OCI-LY1 (cell line): ENCODE data around the gene PRKCI.
"Not testable (repeated sequence)": the region's sequence is repeated elsewhere in the genome, so short reads cannot be mapped to it uniquely, and the experiment has no call there.

Experiments
- H2AFZ ChIP-seq: fragments of 200-600 bp; sonication (generic), shearing (Covaris generic); 2 replicates; pipeline ENCODE4 v1.6.0; 2014; ENCODE audit warnings: antibody characterized with exemption, mild to moderate bottlenecking, low read length
- H3F3A ChIP-seq: fragments of 200-600 bp; sonication (generic), shearing (Covaris generic); 2 replicates; pipeline ENCODE4 v1.6.0; 2014; ENCODE audit warnings: mild to moderate bottlenecking, antibody characterized with exemption, low read length, moderate library complexity; ENCODE audit not compliant: insufficient read depth
- H3K27ac ChIP-seq: fragments of 200-600 bp; sonication (generic); 2 replicates; pipeline ENCODE4 v1.5.1; 2014; ENCODE audit warnings: low read length, mixed run types, mild to moderate bottlenecking, low read depth; ENCODE audit not compliant: poor library complexity, severe bottlenecking
- H3K27me3 ChIP-seq: fragments of 200-600 bp; sonication (generic); 2 replicates; pipeline ENCODE4 v1.6.0; 2014; ENCODE audit warnings: antibody characterized with exemption, mild to moderate bottlenecking, low read length, moderate library complexity; ENCODE audit not compliant: insufficient read depth
- H3K36me3 ChIP-seq: fragments of 200-600 bp; sonication (generic); 2 replicates; pipeline ENCODE4 v1.6.1; 2014; ENCODE audit warnings: mild to moderate bottlenecking, antibody characterized with exemption, low read length, moderate library complexity, mixed read lengths; ENCODE audit not compliant: insufficient read depth
- H3K4me1 ChIP-seq: fragments of 200-600 bp; sonication (generic); 2 replicates; pipeline ENCODE4 v1.5.1; 2014; ENCODE audit warnings: mild to moderate bottlenecking, low read length, moderate library complexity; ENCODE audit not compliant: insufficient read depth, severe bottlenecking
- H3K4me2 ChIP-seq: fragments of 200-600 bp; sonication (generic), shearing (Covaris generic); 2 replicates; pipeline ENCODE4 v1.6.1; 2014; ENCODE audit warnings: low read length
- H3K4me3 ChIP-seq: fragments of 200-600 bp; sonication (generic); 2 replicates; pipeline ENCODE4 v1.5.1; 2014; ENCODE audit warnings: low read length, low read depth, mild to moderate bottlenecking, mixed read lengths; ENCODE audit not compliant: poor library complexity, severe bottlenecking
- H3K79me2 ChIP-seq: fragments of 200-600 bp; shearing (Covaris generic); 2 replicates; pipeline ENCODE4 v1.6.1; 2016; ENCODE audit warnings: mixed run types, low read length, mixed read lengths; ENCODE audit not compliant: insufficient read depth
- H3K9ac ChIP-seq: fragments of 200-600 bp; sonication (generic), shearing (Covaris generic); 2 replicates; pipeline ENCODE4 v1.6.1; 2014; ENCODE audit warnings: mild to moderate bottlenecking, low read length, mixed read lengths
- H3K9me2 ChIP-seq: fragments of 200-600 bp; sonication (generic), shearing (Covaris generic); 2 replicates; pipeline ENCODE4 v1.6.1; 2014; ENCODE audit warnings: low read depth, mild to moderate bottlenecking, low read length, mixed read lengths
- H3K9me3 ChIP-seq: fragments of 200-600 bp; shearing (Covaris generic); 2 replicates; pipeline ENCODE4 v1.6.1; 2014; ENCODE audit warnings: low read length, mixed read lengths
- H4K20me1 ChIP-seq: fragments of 200-600 bp; sonication (generic), shearing (Covaris generic); 2 replicates; pipeline ENCODE4 v1.6.0; 2016; ENCODE audit warnings: mild to moderate bottlenecking, low read length; ENCODE audit not compliant: insufficient read depth
- CTCF ChIP-seq: fragments of 200-600 bp; sonication (generic), shearing (Covaris generic); IDR thresholded peaks from 2 replicates; pipeline ENCODE4 v1.5.1; 2017; ENCODE audit warnings: mild to moderate bottlenecking, antibody characterized with exemption, low read length, moderate library complexity, mixed read lengths
- EZH2 ChIP-seq: fragments of 200-600 bp; sonication (generic), shearing (Covaris generic); IDR thresholded peaks from 2 replicates; pipeline ENCODE4 v1.8.0; 2017; ENCODE audit warnings: borderline replicate concordance, mixed run types, mild to moderate bottlenecking, antibody characterized with exemption, low read length, moderate library complexity, mixed read lengths

PRKCI gene

GRCh38 chr3:170258105-170258487, 35.9 kb downstream of the PRKCI start:
- peak overlapping the region; percentile 41 for H3K27ac ChIP-seq
- H3F3A ChIP-seq = peaks cover 4% of the 10 kb centered on the region; the same call in 1 of the 2 replicates
- no peak overlapping the region; the same call in 1 of the 2 replicates for H3K4me2 ChIP-seq
- no peaks in the 10 kb centered on the region for H3K79me2 ChIP-seq
- H3K9me2 ChIP-seq = no peaks in the 10 kb centered on the region
- peaks cover 16% of the 10 kb centered on the region for H3K4me1 ChIP-seq
- peak overlapping the region; percentile 1 for H3K4me3 ChIP-seq
- H3K36me3 ChIP-seq = peaks cover 13% of the 10 kb centered on the region
- TF ChIP-seq CTCF = no peak
- TF ChIP-seq EZH2 = no peak
- H2AFZ ChIP-seq = no peak overlapping the region
- H4K20me1 ChIP-seq = no peaks in the 10 kb centered on the region
- H3K27me3 ChIP-seq = no peaks in the 10 kb centered on the region
- H3K9me3 ChIP-seq = no peaks in the 10 kb centered on the region
- no peak overlapping the region for H3K9ac ChIP-seq

- Histone ChIP-seq H3K9me2 (no peaks in the 10 kb centered on the region), H3K4me3 (no peak overlapping the region), H3K36me3 (peaks cover 27% of the 10 kb centered on the region), H3K27ac (no peak overlapping the region), H3K9me3 (no peaks in the 10 kb centered on the region), H3K79me2 (no peaks in the 10 kb centered on the region), H2AFZ (no peak overlapping the region), H3K9ac (no peak overlapping the region), H3K27me3 (no peaks in the 10 kb centered on the region), H3K4me2 (no peak overlapping the region), H4K20me1 (no peaks in the 10 kb centered on the region), H3F3A (peaks cover 4% of the 10 kb centered on the region; the same call in 1 of the 2 replicates), H3K4me1 (peaks cover 16% of the 10 kb centered on the region)
- TF ChIP-seq CTCF (no peak), EZH2 (no peak)
Measured at GRCh38 chr3:170259907-170260306, 37.7 kb downstream of the PRKCI start.

DNA sequence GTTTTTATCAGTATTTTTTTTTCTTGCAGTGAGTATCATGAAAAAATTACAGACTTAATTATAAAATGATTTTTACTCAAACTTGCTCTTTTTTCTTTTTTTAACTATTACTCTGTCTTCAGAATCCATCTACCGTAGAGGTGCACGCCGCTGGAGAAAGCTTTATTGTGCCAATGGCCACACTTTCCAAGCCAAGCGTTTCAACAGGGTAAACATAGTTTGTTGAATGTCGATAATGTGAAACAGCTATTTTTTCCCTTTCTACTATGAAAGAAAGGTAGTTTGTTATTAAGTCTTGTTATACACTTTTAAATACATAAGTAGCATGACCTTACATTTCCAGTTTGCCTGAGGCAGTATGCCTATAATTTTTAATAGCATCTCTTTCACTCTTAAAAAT, 45.6 kb downstream of the PRKCI start:
- TF ChIP-seq EZH2 = no peak
- no peak for TF ChIP-seq CTCF
- Histone ChIP-seq H3K79me2 (no peaks in the 10 kb centered on the region), H3K9ac (no peak overlapping the region), H3F3A (no peaks in the 10 kb centered on the region), H3K4me2 (no peak overlapping the region), H3K4me3 (no peak overlapping the region), H3K36me3 (peaks cover 40% of the 10 kb centered on the region; the same call in 1 of the 2 replicates), H4K20me1 (no peaks in the 10 kb centered on the region), H3K9me2 (no peaks in the 10 kb centered on the region), H3K9me3 (no peaks in the 10 kb centered on the region), H3K27ac (no peak overlapping the region), H3K27me3 (no peaks in the 10 kb centered on the region), H3K4me1 (no peaks in the 10 kb centered on the region), H2AFZ (no peak overlapping the region)

DNA sequence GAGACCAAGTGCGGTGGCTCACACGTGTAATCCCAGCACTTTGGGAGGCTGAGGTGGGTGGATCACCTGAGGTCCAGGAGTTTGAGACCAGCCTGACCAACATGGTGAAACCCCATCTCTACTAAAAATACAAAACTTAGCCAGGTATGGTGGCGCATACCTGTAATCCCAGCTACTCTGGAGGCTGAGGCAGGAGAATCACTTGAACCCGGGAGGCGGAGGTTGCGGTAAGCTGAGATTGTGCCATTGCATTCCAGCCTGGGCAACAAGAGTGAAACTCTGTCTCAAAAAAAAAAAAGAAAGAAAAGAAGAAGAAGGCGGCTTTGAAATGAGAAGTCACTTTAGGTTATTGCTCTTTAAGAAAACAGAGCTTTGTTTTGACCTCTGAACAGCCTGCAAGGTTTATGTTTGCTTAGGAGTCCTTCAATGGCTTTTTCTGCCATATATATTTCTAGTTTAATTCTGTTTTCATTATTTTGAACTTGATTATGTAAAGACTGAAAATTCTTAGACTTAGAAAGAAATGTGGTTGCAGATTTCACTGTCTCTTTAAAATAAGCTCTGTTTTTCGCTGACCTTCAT, 47.5 kb downstream of the PRKCI start:
- H3K36me3 ChIP-seq = peaks cover 39% of the 10 kb centered on the region
- H3K9me2 ChIP-seq = not testable (repeated sequence)

More for the DNA sequence above, 47.5 kb downstream of the PRKCI start:
- H3F3A ChIP-seq, H2AFZ ChIP-seq, H3K27ac ChIP-seq, H3K4me2 ChIP-seq, H3K4me1 ChIP-seq, H3K27me3 ChIP-seq, H4K20me1 ChIP-seq, H3K9me3 ChIP-seq, H3K4me3 ChIP-seq, H3K79me2 ChIP-seq, H3K9ac ChIP-seq: not testable (repeated sequence)
